Calu3 (cell line): ENCODE measurements around the gene ARF3. TPM values are rescaled to one million over a fixed set of nuclear protein-coding genes. Genes with fewer than 3 reads are reported as not detected.
A peak's percentile ranks its signal among the peaks of the same experiment; 100 is the strongest.

Experiments used
- BruUV-seq: library from RNA; stranded (reverse); fragments of 400-500 nt; replicated peaks from 2 replicates; lab custom pipeline; 2021; lab: Mats Ljungman, UMichigan
- CTCF ChIA-PET: fragments of 300-600 bp; sonication (Branson Sonifier 250); formaldehyde crosslinking; loops from one replicate; lab custom pipeline; 2022; ENCODE audit warnings: antibody characterized with exemption; lab: Charles Lee
- DNase-seq: peaks from one replicate; pipeline ENCODE4 v3.0.0; 2022
- H3K27ac Mint-ChIP-seq: one replicate; pipeline ENCODE4 v1.8.0; 2022; ENCODE audit warnings: mixed read lengths; ENCODE audit not compliant: unreplicated experiment
- H3K27me3 Mint-ChIP-seq: one replicate; pipeline ENCODE4 v1.8.0; 2022; ENCODE audit warnings: mixed read lengths; ENCODE audit not compliant: unreplicated experiment
- H3K36me3 Mint-ChIP-seq: one replicate; pipeline ENCODE4 v1.8.0; 2022; ENCODE audit warnings: mild to moderate bottlenecking, moderate library complexity, mixed read lengths; ENCODE audit not compliant: insufficient read depth, unreplicated experiment
- H3K4me1 Mint-ChIP-seq: one replicate; pipeline ENCODE4 v1.8.0; 2022; ENCODE audit warnings: mild to moderate bottlenecking, low read depth, mixed read lengths; ENCODE audit not compliant: unreplicated experiment
- H3K4me3 Mint-ChIP-seq: one replicate; pipeline ENCODE4 v1.8.0; 2022; ENCODE audit warnings: mild to moderate bottlenecking, low read depth, moderate library complexity, mixed read lengths; ENCODE audit not compliant: unreplicated experiment
- H3K9me3 Mint-ChIP-seq: one replicate; pipeline ENCODE4 v1.8.0; 2022; ENCODE audit warnings: low read depth, mixed read lengths; ENCODE audit not compliant: unreplicated experiment
- CTCF ChIP-seq: fragments of 200-600 bp; IDR thresholded peaks from one replicate; pipeline ENCODE4 v1.8.0; 2022; ENCODE audit warnings: antibody characterized with exemption; ENCODE audit not compliant: unreplicated experiment
- intact Hi-C: fragments of 100-400 bp; cut with micrococcal nuclease; formaldehyde crosslinking; loops from one replicate; pipeline ENCODE4 v1.10.0; 2022; ENCODE audit not compliant: unreplicated experiment
- total RNA-seq: library from RNA; stranded (reverse); gene quantifications from 2 replicates; pipeline ENCODE4 v1.2.3, GENCODE V29; 2022

ARF3 gene
- total RNA-seq, 1 experiment from 2014 or later = 142 TPM

GRCh38 chr12:48995086-48995879, 38.0 kb upstream of the ARF3 start:
- H3K27me3 Mint-ChIP-seq = peaks cover 44% of the 10 kb centered on the region
- no peak for TF ChIP-seq CTCF
- DNase-seq = peak; percentile 80
- intact Hi-C loops = loop anchor here (5.0 kb wide), 1 partner anchor 143 kb away; the partner anchor contains the start of gene DDX23
- CTCF ChIA-PET = no interaction called here
- H3K4me3 Mint-ChIP-seq = peak overlapping the region; percentile 64
- peaks cover 17% of the 10 kb centered on the region for H3K4me1 Mint-ChIP-seq
- BruUV-seq = no TSS peak
- H3K36me3 Mint-ChIP-seq = peaks cover 5% of the 10 kb centered on the region
- no peaks in the 10 kb centered on the region for H3K9me3 Mint-ChIP-seq
- no peak overlapping the region for H3K27ac Mint-ChIP-seq

GRCh38 chr12:48994224-48995085, 37.2 kb upstream of the ARF3 start:
- Mint-ChIP-seq H3K4me1 (peaks cover 11% of the 10 kb centered on the region), H3K36me3 (peaks cover 2% of the 10 kb centered on the region), H3K27me3 (peaks cover 52% of the 10 kb centered on the region), H3K4me3 (peak overlapping the region; percentile 64), H3K27ac (no peak overlapping the region), H3K9me3 (no peaks in the 10 kb centered on the region)
- CTCF ChIA-PET = interaction anchor here (1.9 kb wide), 1 partner anchor 11 kb away, joined by 5 read pairs; no protein-coding TSS in a partner anchor
- TF ChIP-seq CTCF = no peak
- BruUV-seq = no TSS peak
- intact Hi-C loops = loop anchor here (5.0 kb wide), 1 partner anchor 142 kb away; the partner anchor contains the start of gene DDX23
- no peak for DNase-seq

- peaks cover 9% of the 10 kb centered on the region for H3K4me1 Mint-ChIP-seq
- no peaks in the 10 kb centered on the region for H3K9me3 Mint-ChIP-seq
- no peak overlapping the region for H3K27ac Mint-ChIP-seq
- DNase-seq = no peak
- peaks cover 59% of the 10 kb centered on the region for H3K27me3 Mint-ChIP-seq
- no peak for TF ChIP-seq CTCF
- intact Hi-C loops = no loop called here
- CTCF ChIA-PET = interaction anchor here (1.9 kb wide), 1 partner anchor 11 kb away, joined by 5 read pairs; no protein-coding TSS in a partner anchor
- H3K36me3 Mint-ChIP-seq = no peaks in the 10 kb centered on the region
- no peak overlapping the region for H3K4me3 Mint-ChIP-seq
- no TSS peak for BruUV-seq
Measured at GRCh38 chr12:48993787-48994186, 36.5 kb upstream of the ARF3 start.

- CTCF ChIA-PET = no interaction called here
- H3K9me3 Mint-ChIP-seq = no peaks in the 10 kb centered on the region
- H3K4me1 Mint-ChIP-seq = peaks cover 9% of the 10 kb centered on the region
- no TSS peak for BruUV-seq
- intact Hi-C loops = no loop called here
- no peak overlapping the region for H3K27ac Mint-ChIP-seq
- no peak for DNase-seq
- no peak overlapping the region for H3K4me3 Mint-ChIP-seq
- no peaks in the 10 kb centered on the region for H3K36me3 Mint-ChIP-seq
- no peak for TF ChIP-seq CTCF
- peaks cover 78% of the 10 kb centered on the region for H3K27me3 Mint-ChIP-seq
Measured at GRCh38 chr12:48991247-48992050, 34.2 kb upstream of the ARF3 start.
